ENCODE data around the gene TMCO6. TPM values are rescaled to one million over a fixed set of nuclear protein-coding genes. Genes with fewer than 3 reads are reported as not detected.

Gene TMCO6
- total and polyA plus RNA-seq, 3 donors from 2014 or later: 34.5 to 103 (median 58.0) TPM

- H3K9me3 ChIP-seq: no peaks in the 10 kb centered on the region
- TF ChIP-seq CTCF (IDR thresholded peaks at IDR 0.05) (no peak), POLR2A (IDR thresholded peaks at IDR 0.05) (no peak)
- peaks cover 5% of the 10 kb centered on the region for H3K4me1 ChIP-seq
- H3K36me3 ChIP-seq (ENCODE audit: low read depth, missing control alignments): no peaks in the 10 kb centered on the region
- 80 to 83% methylated on average over 2 of the region's 2 CpGs for WGBS, 2 donors
- DNase-seq: no peak
- no peaks in the 10 kb centered on the region for H3K27me3 ChIP-seq
- intact Hi-C loops (cut with DNase I; ENCODE audit: low total_unique reads): loop anchor here (10.0 kb wide), 1 partner anchor 86 kb away; the partner anchor contains the start of gene EIF4EBP3
- peak overlapping the region in 1 of 2 donors; percentile 87 for H3K27ac ChIP-seq
- H3K4me3 ChIP-seq: peak overlapping the region in 1 of 2 donors; percentile 3
Observed at GRCh38 chr5:140630292-140631035, 8.8 kb upstream of the TMCO6 start.

- no peak for DNase-seq
- Histone ChIP-seq H3K27ac (peak overlapping the region in 1 of 2 donors; percentile 87), H3K27me3 (no peaks in the 10 kb centered on the region), H3K4me3 (peak overlapping the region; percentile 3 to 46), H3K4me1 (peaks cover 5% of the 10 kb centered on the region), H3K9me3 (no peaks in the 10 kb centered on the region), H3K36me3 (ENCODE audit: low read depth, missing control alignments) (no peaks in the 10 kb centered on the region)
- TF ChIP-seq POLR2A (IDR thresholded peaks at IDR 0.05) (no peak), CTCF (IDR thresholded peaks at IDR 0.05) (no peak)
- intact Hi-C loops (cut with DNase I; ENCODE audit: low total_unique reads): loop anchor here (10.0 kb wide), 1 partner anchor 86 kb away; the partner anchor contains the start of gene EIF4EBP3
- 78 to 85% methylated on average over 4 of the region's 4 CpGs for WGBS, 2 donors
Observed at GRCh38 chr5:140631036-140631417, 8.2 kb upstream of the TMCO6 start.

- Histone ChIP-seq H3K9me3 (no peaks in the 10 kb centered on the region), H3K4me1 (peaks cover 5% of the 10 kb centered on the region), H3K27ac (peak overlapping the region; percentile 56 to 87), H3K4me3 (peak overlapping the region; percentile 46 to 62), H3K27me3 (no peaks in the 10 kb centered on the region), H3K36me3 (ENCODE audit: low read depth, missing control alignments) (no peaks in the 10 kb centered on the region)
- no peak for DNase-seq
- TF ChIP-seq CTCF (IDR thresholded peaks at IDR 0.05) (no peak), POLR2A (IDR thresholded peaks at IDR 0.05) (no peak)
- WGBS, 2 donors: 22 to 40% methylated on average over 1 to 36 of the region's 36 CpGs
- intact Hi-C loops (cut with DNase I; ENCODE audit: low total_unique reads): loop anchor here (10.0 kb wide), 1 partner anchor 87 kb away; the partner anchor contains the start of gene EIF4EBP3
Observed at GRCh38 chr5:140631831-140632365, 7.4 kb upstream of the TMCO6 start.

- WGBS, 2 donors: 7% methylated on average over 51 of the region's 51 CpGs; no CpG with 5 or more reads in 1 of the 2 donors
- Histone ChIP-seq H3K4me3 (peak overlapping the region; percentile 46 to 62), H3K36me3 (ENCODE audit: low read depth, missing control alignments) (no peaks in the 10 kb centered on the region), H3K27ac (peak overlapping the region; percentile 56 to 87), H3K9me3 (no peaks in the 10 kb centered on the region), H3K27me3 (no peaks in the 10 kb centered on the region), H3K4me1 (peaks cover 5% of the 10 kb centered on the region)
- TF ChIP-seq POLR2A (IDR thresholded peaks at IDR 0.05): no peak
- no peak for TF ChIP-seq CTCF (IDR thresholded peaks at IDR 0.05)
- intact Hi-C loops (cut with DNase I; ENCODE audit: low total_unique reads): loop anchor here (10.0 kb wide), 1 partner anchor 88 kb away; the partner anchor contains the start of gene EIF4EBP3
- DNase-seq: peak; percentile 61
Observed at GRCh38 chr5:140632366-140633020, 6.8 kb upstream of the TMCO6 start.
